ENCODE measurements around the gene EIF2D. TPM values are rescaled to one million over a fixed set of nuclear protein-coding genes. Genes with fewer than 3 reads are reported as not detected.

Gene EIF2D
- total RNA-seq, 4 donors from 2014 or later, result 42.0 to 78.4 (median 60.0) TPM

- TF ChIP-seq EP300 (IDR thresholded peaks at IDR 0.05) (no peak), POLR2A (IDR thresholded peaks at IDR 0.05) (no peak), CTCF (IDR thresholded peaks at IDR 0.05) (no peak)
- H3K9me3 ChIP-seq, result no peaks in the 10 kb centered on the region
- H3K4me1 ChIP-seq, result peaks cover 0 to 38% (median 21%) of the 10 kb centered on the region in 4 donors
- no peak for DNase-seq (ENCODE audit: low spot score in 2 of 2)
- peaks cover 0 to 4% (median 0%) of the 10 kb centered on the region in 3 donors for H3K36me3 ChIP-seq
- peak overlapping the region in 3 of 4 donors; percentile 75 to 79 (median 77) for H3K27ac ChIP-seq
- no peak overlapping the region for H3K4me3 ChIP-seq
- H3K27me3 ChIP-seq, result no peaks in the 10 kb centered on the region
- 90 to 94% methylated on average over 3 of the region's 3 CpGs for WGBS, 2 donors
These were observed 36.1 kb downstream of the EIF2D start for GRCh38 chr1:206575894-206576737.

GRCh38 chr1:206575165-206575893 is 36.9 kb downstream of the EIF2D start:
- peak overlapping the region in 3 of 4 donors; percentile 75 to 79 (median 77) for H3K27ac ChIP-seq

GRCh38 chr1:206573762-206574161 is 38.5 kb downstream of the EIF2D start:
- H3K4me3 ChIP-seq, result no peak overlapping the region
- WGBS, 2 donors, result 81 to 93% methylated on average over 4 of the region's 4 CpGs
- peaks cover 0 to 32% (median 18%) of the 10 kb centered on the region in 4 donors for H3K4me1 ChIP-seq
- DNase-seq (ENCODE audit: low spot score in 2 of 2), result no peak
- no peak overlapping the region for H3K27ac ChIP-seq
- no peaks in the 10 kb centered on the region for H3K27me3 ChIP-seq
- H3K9me3 ChIP-seq, result no peaks in the 10 kb centered on the region
- H3K36me3 ChIP-seq, result no peaks in the 10 kb centered on the region
- TF ChIP-seq POLR2A (IDR thresholded peaks at IDR 0.05) (no peak), EP300 (IDR thresholded peaks at IDR 0.05) (no peak), CTCF (IDR thresholded peaks at IDR 0.05) (no peak)

More at GRCh38 chr1:206575165-206575893, 36.9 kb downstream of the EIF2D start:
- DNase-seq (ENCODE audit: low spot score in 2 of 2), result peak in 1 of 2 donors; percentile 65
- H3K4me3 ChIP-seq, result no peak overlapping the region
- WGBS, 2 donors, result 43 to 45% methylated on average over 10 of the region's 11 CpGs
- no peak for TF ChIP-seq POLR2A (IDR thresholded peaks at IDR 0.05)
- peak in 1 of 2 donors; percentile 67 for TF ChIP-seq EP300 (IDR thresholded peaks at IDR 0.05)
- H3K4me1 ChIP-seq, result peaks cover 0 to 37% (median 21%) of the 10 kb centered on the region in 4 donors
- H3K9me3 ChIP-seq, result no peaks in the 10 kb centered on the region
- H3K27me3 ChIP-seq, result no peaks in the 10 kb centered on the region
- peaks cover 0 to 4% (median 0%) of the 10 kb centered on the region in 3 donors for H3K36me3 ChIP-seq

- TF ChIP-seq POLR2A (IDR thresholded peaks at IDR 0.05) (no peak), EP300 (IDR thresholded peaks at IDR 0.05) (peak in 1 of 2 donors; percentile 8)
- Histone ChIP-seq H3K36me3 (no peaks in the 10 kb centered on the region), H3K9me3 (no peaks in the 10 kb centered on the region), H3K4me1 (peaks cover 0 to 27% (median 18%) of the 10 kb centered on the region in 4 donors), H3K4me3 (no peak overlapping the region), H3K27ac (no peak overlapping the region), H3K27me3 (no peaks in the 10 kb centered on the region)
- 77 to 82% methylated on average over 4 of the region's 4 CpGs for WGBS, 2 donors
- no peak for DNase-seq (ENCODE audit: low spot score in 2 of 2)
These were observed 38.9 kb downstream of the EIF2D start for GRCh38 chr1:206573319-206573718.

- Histone ChIP-seq H3K27ac (no peak overlapping the region), H3K27me3 (no peaks in the 10 kb centered on the region), H3K4me3 (no peak overlapping the region), H3K36me3 (no peaks in the 10 kb centered on the region), H3K4me1 (peaks cover 0 to 27% (median 18%) of the 10 kb centered on the region in 4 donors), H3K9me3 (no peaks in the 10 kb centered on the region)
- TF ChIP-seq EP300 (IDR thresholded peaks at IDR 0.05) (no peak), POLR2A (IDR thresholded peaks at IDR 0.05) (no peak), CTCF (IDR thresholded peaks at IDR 0.05) (no peak)
- no peak for DNase-seq (ENCODE audit: low spot score in 2 of 2)
- 94 to 95% methylated on average over 4 of the region's 4 CpGs for WGBS, 2 donors
These were observed 39.4 kb downstream of the EIF2D start for GRCh38 chr1:206572835-206573234.
